HG02798 (cell line): ENCODE measurements around the gene MYL10.
"Not testable (repeated sequence)": the region's sequence is repeated elsewhere in the genome, so short reads cannot be mapped to it uniquely, and the experiment has no call there.

Experiments
- ATAC-seq: cut with Tn5 transposase; IDR thresholded peaks from one replicate; pipeline ENCODE4 v1.9.1; 2021; ENCODE audit warnings: mild to moderate bottlenecking; ENCODE audit not compliant: unreplicated experiment, poor library complexity

Gene MYL10

GRCh38 chr7:101620991-101621390 lies 8.1 kb downstream of the MYL10 start:
- no peak for ATAC-seq

GRCh38 chr7:101620395-101620794 lies 8.7 kb downstream of the MYL10 start:
- no peak for ATAC-seq

GRCh38 chr7:101618916-101619315 lies 10.2 kb downstream of the MYL10 start:
- no peak for ATAC-seq

- no peak for ATAC-seq
These were observed 10.8 kb downstream of the MYL10 start for GRCh38 chr7:101618207-101618839.

- ATAC-seq, result no peak
These were observed 11.5 kb downstream of the MYL10 start for GRCh38 chr7:101617451-101618206.

- no peak for ATAC-seq
These were observed 13.7 kb downstream of the MYL10 start for GRCh38 chr7:101615446-101615845.

- ATAC-seq, result no peak
These were observed 14.2 kb downstream of the MYL10 start for GRCh38 chr7:101614939-101615302.

GRCh38 chr7:101614098-101614938 lies 14.8 kb downstream of the MYL10 start:
- ATAC-seq, result no peak

- no peak for ATAC-seq
These were observed 16.1 kb downstream of the MYL10 start for GRCh38 chr7:101612885-101613515.

GRCh38 chr7:101608772-101609713 lies 20.1 kb downstream of the MYL10 start:
- no peak for ATAC-seq

- ATAC-seq, result no peak
These were observed 22.6 kb downstream of the MYL10 start for GRCh38 chr7:101606498-101606923.

GRCh38 chr7:101605611-101606497 lies 23.2 kb downstream of the MYL10 start:
- ATAC-seq, result no peak

- not testable (repeated sequence) for ATAC-seq
These were observed 24.2 kb downstream of the MYL10 start for GRCh38 chr7:101604934-101605332.

- ATAC-seq, result no peak
These were observed 24.7 kb downstream of the MYL10 start for GRCh38 chr7:101604331-101604933.

GRCh38 chr7:101602484-101603241 lies 26.4 kb downstream of the MYL10 start:
- no peak for ATAC-seq

GRCh38 chr7:101602082-101602481 lies 27.0 kb downstream of the MYL10 start:
- ATAC-seq, result no peak

- ATAC-seq, result no peak
These were observed 29.3 kb downstream of the MYL10 start for GRCh38 chr7:101599787-101600186.
